HL-60 (cell line): Measurements from ENCODE around the gene STEAP2.

ENCODE experiments used
- GABPA ChIP-seq: IDR thresholded peaks from 2 replicates; pipeline ENCODE4 v1.6.1; 2012; ENCODE audit warnings: low read depth
- POLR2AphosphoS5 ChIP-seq: IDR thresholded peaks from 2 replicates; pipeline ENCODE4 v1.6.1; 2012; ENCODE audit warnings: low read depth
- SPI1 ChIP-seq: IDR thresholded peaks from 2 replicates; pipeline ENCODE4 v1.6.1; 2012; ENCODE audit warnings: low read depth, mild to moderate bottlenecking, borderline replicate concordance
- TF ChIP-seq, protein P1 (sequence below): IDR thresholded peaks from one replicate; pipeline ENCODE4 v1.5.1; 2011; ENCODE audit warnings: low read length, control low read depth, inconsistent platforms; ENCODE audit not compliant: insufficient read depth
- TF ChIP-seq, protein P2 (sequence below): IDR thresholded peaks from 2 replicates; pipeline ENCODE4 v1.6.1; 2012; ENCODE audit warnings: low read depth; ENCODE audit not compliant: insufficient replicate concordance

DNA sequence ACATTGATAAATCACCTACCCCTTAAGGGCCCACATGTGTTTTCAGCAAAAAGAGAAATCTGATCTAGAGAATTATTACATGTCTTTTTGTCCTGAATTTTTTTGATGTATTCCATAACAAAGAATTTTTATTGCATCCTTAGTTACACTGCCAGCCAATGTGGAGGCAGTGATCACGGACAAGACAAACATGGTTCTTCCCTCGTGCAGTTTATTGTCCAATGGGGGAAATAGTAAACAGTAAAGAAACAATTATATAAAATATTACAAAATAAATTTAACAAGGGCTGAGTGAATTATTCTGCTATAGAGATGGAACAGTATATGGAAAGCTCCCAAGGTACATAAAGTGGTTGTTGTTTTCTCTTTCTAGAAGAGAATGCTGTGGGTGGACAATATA, 2.0 kb downstream of the STEAP2 start:
- TF ChIP-seq, protein P1, sequence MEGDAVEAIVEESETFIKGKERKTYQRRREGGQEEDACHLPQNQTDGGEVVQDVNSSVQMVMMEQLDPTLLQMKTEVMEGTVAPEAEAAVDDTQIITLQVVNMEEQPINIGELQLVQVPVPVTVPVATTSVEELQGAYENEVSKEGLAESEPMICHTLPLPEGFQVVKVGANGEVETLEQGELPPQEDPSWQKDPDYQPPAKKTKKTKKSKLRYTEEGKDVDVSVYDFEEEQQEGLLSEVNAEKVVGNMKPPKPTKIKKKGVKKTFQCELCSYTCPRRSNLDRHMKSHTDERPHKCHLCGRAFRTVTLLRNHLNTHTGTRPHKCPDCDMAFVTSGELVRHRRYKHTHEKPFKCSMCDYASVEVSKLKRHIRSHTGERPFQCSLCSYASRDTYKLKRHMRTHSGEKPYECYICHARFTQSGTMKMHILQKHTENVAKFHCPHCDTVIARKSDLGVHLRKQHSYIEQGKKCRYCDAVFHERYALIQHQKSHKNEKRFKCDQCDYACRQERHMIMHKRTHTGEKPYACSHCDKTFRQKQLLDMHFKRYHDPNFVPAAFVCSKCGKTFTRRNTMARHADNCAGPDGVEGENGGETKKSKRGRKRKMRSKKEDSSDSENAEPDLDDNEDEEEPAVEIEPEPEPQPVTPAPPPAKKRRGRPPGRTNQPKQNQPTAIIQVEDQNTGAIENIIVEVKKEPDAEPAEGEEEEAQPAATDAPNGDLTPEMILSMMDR, result no peak
- no peak for TF ChIP-seq POLR2AphosphoS5
- no peak for TF ChIP-seq GABPA
- TF ChIP-seq, protein P2, sequence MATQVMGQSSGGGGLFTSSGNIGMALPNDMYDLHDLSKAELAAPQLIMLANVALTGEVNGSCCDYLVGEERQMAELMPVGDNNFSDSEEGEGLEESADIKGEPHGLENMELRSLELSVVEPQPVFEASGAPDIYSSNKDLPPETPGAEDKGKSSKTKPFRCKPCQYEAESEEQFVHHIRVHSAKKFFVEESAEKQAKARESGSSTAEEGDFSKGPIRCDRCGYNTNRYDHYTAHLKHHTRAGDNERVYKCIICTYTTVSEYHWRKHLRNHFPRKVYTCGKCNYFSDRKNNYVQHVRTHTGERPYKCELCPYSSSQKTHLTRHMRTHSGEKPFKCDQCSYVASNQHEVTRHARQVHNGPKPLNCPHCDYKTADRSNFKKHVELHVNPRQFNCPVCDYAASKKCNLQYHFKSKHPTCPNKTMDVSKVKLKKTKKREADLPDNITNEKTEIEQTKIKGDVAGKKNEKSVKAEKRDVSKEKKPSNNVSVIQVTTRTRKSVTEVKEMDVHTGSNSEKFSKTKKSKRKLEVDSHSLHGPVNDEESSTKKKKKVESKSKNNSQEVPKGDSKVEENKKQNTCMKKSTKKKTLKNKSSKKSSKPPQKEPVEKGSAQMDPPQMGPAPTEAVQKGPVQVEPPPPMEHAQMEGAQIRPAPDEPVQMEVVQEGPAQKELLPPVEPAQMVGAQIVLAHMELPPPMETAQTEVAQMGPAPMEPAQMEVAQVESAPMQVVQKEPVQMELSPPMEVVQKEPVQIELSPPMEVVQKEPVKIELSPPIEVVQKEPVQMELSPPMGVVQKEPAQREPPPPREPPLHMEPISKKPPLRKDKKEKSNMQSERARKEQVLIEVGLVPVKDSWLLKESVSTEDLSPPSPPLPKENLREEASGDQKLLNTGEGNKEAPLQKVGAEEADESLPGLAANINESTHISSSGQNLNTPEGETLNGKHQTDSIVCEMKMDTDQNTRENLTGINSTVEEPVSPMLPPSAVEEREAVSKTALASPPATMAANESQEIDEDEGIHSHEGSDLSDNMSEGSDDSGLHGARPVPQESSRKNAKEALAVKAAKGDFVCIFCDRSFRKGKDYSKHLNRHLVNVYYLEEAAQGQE, result no peak
- TF ChIP-seq SPI1, result no peak
